GM23338 (cell line): ENCODE measurements around the gene PCYT1A. TPM values are rescaled to one million over a fixed set of nuclear protein-coding genes. Genes with fewer than 3 reads are reported as not detected.
"Not testable (repeated sequence)": the region's sequence is repeated elsewhere in the genome, so short reads cannot be mapped to it uniquely, and the experiment has no call there.

Source experiments
- ATAC-seq: fragments of 200-7000 bp; cut with Tn5 transposase; 3 replicates; pipeline ENCODE4 v1.9.1; 2020
- DNase-seq: peaks from one replicate; pipeline ENCODE4 v3.0.0-alpha.2; 2015; ENCODE audit warnings: low spot score
- H2AFZ ChIP-seq: fragments of 200-600 bp; sonication (generic); 2 replicates; pipeline ENCODE4 v1.8.0; 2016; ENCODE audit warnings: antibody characterized with exemption, mild to moderate bottlenecking, moderate library complexity
- H3F3A ChIP-seq: fragments of 200-600 bp; sonication (generic); replicated peaks from 2 replicates; pipeline ENCODE4 v1.8.0; 2017; ENCODE audit warnings: antibody characterized with exemption, mixed run types, low read depth
- H3K27ac ChIP-seq: fragments of 200-600 bp; sonication (generic); 2 replicates; pipeline ENCODE4 v1.6.1; 2016; ENCODE audit warnings: low read depth
- H3K27me3 ChIP-seq: fragments of 200-600 bp; sonication (generic); 2 replicates; pipeline ENCODE4 v1.8.0; 2016; ENCODE audit warnings: mild to moderate bottlenecking, mixed run types, moderate library complexity; ENCODE audit not compliant: insufficient read depth
- H3K36me3 ChIP-seq: fragments of 200-600 bp; sonication (generic); 2 replicates; pipeline ENCODE4 v1.8.0; 2016; ENCODE audit warnings: mild to moderate bottlenecking; ENCODE audit not compliant: insufficient read depth
- H3K4me1 ChIP-seq: fragments of 200-600 bp; sonication (generic); 2 replicates; pipeline ENCODE4 v1.8.0; 2016; ENCODE audit warnings: mild to moderate bottlenecking, moderate library complexity; ENCODE audit not compliant: insufficient read depth
- H3K4me2 ChIP-seq: fragments of 200-600 bp; sonication (generic); 2 replicates; pipeline ENCODE4 v1.7.1; 2017; ENCODE audit warnings: mixed run types
- H3K4me3 ChIP-seq: fragments of 200-600 bp; sonication (generic); 2 replicates; pipeline ENCODE4 v1.6.1; 2016; ENCODE audit warnings: mixed run types
- H3K79me2 ChIP-seq: fragments of 200-600 bp; sonication (generic); replicated peaks from 2 replicates; pipeline ENCODE4 v1.8.0; 2017; ENCODE audit warnings: mild to moderate bottlenecking; ENCODE audit not compliant: insufficient read depth
- H3K9me2 ChIP-seq: fragments of 200-600 bp; sonication (generic); 2 replicates; pipeline ENCODE4 v1.8.0; 2017; ENCODE audit not compliant: insufficient read depth
- H4K20me1 ChIP-seq: fragments of 200-600 bp; sonication (generic); replicated peaks from 2 replicates; pipeline ENCODE4 v1.8.0; 2017; ENCODE audit warnings: mild to moderate bottlenecking; ENCODE audit not compliant: insufficient read depth
- H3K27ac Mint-ChIP-seq: 2 replicates; pipeline ENCODE4 v1.8.0; 2020; ENCODE audit warnings: inconsistent platforms, mild to moderate bottlenecking, moderate library complexity, mixed read lengths
- H3K27me3 Mint-ChIP-seq: 3 replicates; pipeline ENCODE4 v1.8.0; 2022; ENCODE audit warnings: low read depth, mild to moderate bottlenecking, moderate library complexity, mixed read lengths, inconsistent platforms; ENCODE audit not compliant: insufficient read depth, poor library complexity
- H3K36me3 Mint-ChIP-seq: 3 replicates; pipeline ENCODE4 v1.8.0; 2021; ENCODE audit warnings: low read depth, mild to moderate bottlenecking, inconsistent platforms, moderate library complexity, mixed read lengths
- H3K4me1 Mint-ChIP-seq: 3 replicates; pipeline ENCODE4 v1.8.0; 2020; ENCODE audit warnings: mild to moderate bottlenecking, inconsistent platforms, mixed read lengths
- H3K4me3 Mint-ChIP-seq: 3 replicates; pipeline ENCODE4 v1.8.0; 2021; ENCODE audit warnings: moderate library complexity, mild to moderate bottlenecking, inconsistent platforms, mixed read lengths
- H3K9me3 Mint-ChIP-seq: 3 replicates; pipeline ENCODE4 v1.8.0; 2020; ENCODE audit warnings: moderate library complexity, mild to moderate bottlenecking, inconsistent platforms, mixed read lengths
- CREB1 ChIP-seq: fragments of 250-450 bp; sonication (Bioruptor Pico); IDR thresholded peaks from 2 replicates; pipeline ENCODE4 v1.5.0; 2020; ENCODE audit warnings: low read depth, mild to moderate bottlenecking, moderate library complexity
- EZH2phosphoT487 ChIP-seq: fragments of 200-600 bp; sonication (generic); IDR thresholded peaks from one replicate; pipeline ENCODE4 v1.8.1; 2018; ENCODE audit warnings: antibody characterized with exemption; ENCODE audit not compliant: unreplicated experiment
- JUNB ChIP-seq: IDR thresholded peaks from one replicate; pipeline ENCODE4 v1.6.1; 2016; ENCODE audit warnings: antibody characterized with exemption; ENCODE audit not compliant: unreplicated experiment
- NANOG ChIP-seq: IDR thresholded peaks from 2 replicates; pipeline ENCODE4 v1.6.1; 2016; ENCODE audit warnings: antibody characterized with exemption, borderline replicate concordance
- POLR2AphosphoS5 ChIP-seq: IDR thresholded peaks from 2 replicates; pipeline ENCODE4 v1.6.1; 2016; ENCODE audit warnings: antibody characterized with exemption, low read depth
- REST ChIP-seq: IDR thresholded peaks from one replicate; pipeline ENCODE4 v1.6.1; 2018; ENCODE audit warnings: antibody characterized with exemption; ENCODE audit not compliant: unreplicated experiment
- ZNF114 ChIP-seq: fragments of 250-450 bp; sonication (Bioruptor Pico); IDR thresholded peaks from 2 replicates; pipeline ENCODE4 v1.5.0; 2020; ENCODE audit warnings: mild to moderate bottlenecking, moderate library complexity
- ZNF331 ChIP-seq: fragments of 250-450 bp; sonication (Bioruptor Pico); IDR thresholded peaks from 2 replicates; pipeline ENCODE4 v1.5.0; 2020; ENCODE audit warnings: low read depth, mild to moderate bottlenecking, moderate library complexity
- polyA plus RNA-seq: library from polyadenylated mRNA; unstranded; fragments of >200 nt; fragmentation: Nextera tagmentation; extraction: Ambion mirVana; gene quantifications from 2 replicates; pipeline ENCODE4 v1.2.1, GENCODE V29; 2016
- total RNA-seq: library from RNA; depleted of rRNA; stranded (reverse); fragments of >200 nt; shearing (Covaris generic); gene quantifications from 2 replicates; pipeline ENCODE4 v1.2.3, GENCODE V29; 2014
- TF ChIP-seq, protein P1 (sequence below): fragments of 250-450 bp; sonication (Bioruptor Pico); IDR thresholded peaks from 2 replicates; pipeline ENCODE4 v1.5.0; 2020; ENCODE audit warnings: mild to moderate bottlenecking, moderate library complexity
- TF ChIP-seq, protein P2 (sequence below): IDR thresholded peaks from 2 replicates; pipeline ENCODE4 v1.6.1; 2016; ENCODE audit warnings: antibody characterized with exemption

Gene PCYT1A
- total and polyA plus RNA-seq, 2 experiments from 2014 or later: 11.6 to 35.8 TPM

GRCh38 chr3:196251918-196252317 lies 35.6 kb downstream of the PCYT1A start (continued):
- TF ChIP-seq, protein P1, sequence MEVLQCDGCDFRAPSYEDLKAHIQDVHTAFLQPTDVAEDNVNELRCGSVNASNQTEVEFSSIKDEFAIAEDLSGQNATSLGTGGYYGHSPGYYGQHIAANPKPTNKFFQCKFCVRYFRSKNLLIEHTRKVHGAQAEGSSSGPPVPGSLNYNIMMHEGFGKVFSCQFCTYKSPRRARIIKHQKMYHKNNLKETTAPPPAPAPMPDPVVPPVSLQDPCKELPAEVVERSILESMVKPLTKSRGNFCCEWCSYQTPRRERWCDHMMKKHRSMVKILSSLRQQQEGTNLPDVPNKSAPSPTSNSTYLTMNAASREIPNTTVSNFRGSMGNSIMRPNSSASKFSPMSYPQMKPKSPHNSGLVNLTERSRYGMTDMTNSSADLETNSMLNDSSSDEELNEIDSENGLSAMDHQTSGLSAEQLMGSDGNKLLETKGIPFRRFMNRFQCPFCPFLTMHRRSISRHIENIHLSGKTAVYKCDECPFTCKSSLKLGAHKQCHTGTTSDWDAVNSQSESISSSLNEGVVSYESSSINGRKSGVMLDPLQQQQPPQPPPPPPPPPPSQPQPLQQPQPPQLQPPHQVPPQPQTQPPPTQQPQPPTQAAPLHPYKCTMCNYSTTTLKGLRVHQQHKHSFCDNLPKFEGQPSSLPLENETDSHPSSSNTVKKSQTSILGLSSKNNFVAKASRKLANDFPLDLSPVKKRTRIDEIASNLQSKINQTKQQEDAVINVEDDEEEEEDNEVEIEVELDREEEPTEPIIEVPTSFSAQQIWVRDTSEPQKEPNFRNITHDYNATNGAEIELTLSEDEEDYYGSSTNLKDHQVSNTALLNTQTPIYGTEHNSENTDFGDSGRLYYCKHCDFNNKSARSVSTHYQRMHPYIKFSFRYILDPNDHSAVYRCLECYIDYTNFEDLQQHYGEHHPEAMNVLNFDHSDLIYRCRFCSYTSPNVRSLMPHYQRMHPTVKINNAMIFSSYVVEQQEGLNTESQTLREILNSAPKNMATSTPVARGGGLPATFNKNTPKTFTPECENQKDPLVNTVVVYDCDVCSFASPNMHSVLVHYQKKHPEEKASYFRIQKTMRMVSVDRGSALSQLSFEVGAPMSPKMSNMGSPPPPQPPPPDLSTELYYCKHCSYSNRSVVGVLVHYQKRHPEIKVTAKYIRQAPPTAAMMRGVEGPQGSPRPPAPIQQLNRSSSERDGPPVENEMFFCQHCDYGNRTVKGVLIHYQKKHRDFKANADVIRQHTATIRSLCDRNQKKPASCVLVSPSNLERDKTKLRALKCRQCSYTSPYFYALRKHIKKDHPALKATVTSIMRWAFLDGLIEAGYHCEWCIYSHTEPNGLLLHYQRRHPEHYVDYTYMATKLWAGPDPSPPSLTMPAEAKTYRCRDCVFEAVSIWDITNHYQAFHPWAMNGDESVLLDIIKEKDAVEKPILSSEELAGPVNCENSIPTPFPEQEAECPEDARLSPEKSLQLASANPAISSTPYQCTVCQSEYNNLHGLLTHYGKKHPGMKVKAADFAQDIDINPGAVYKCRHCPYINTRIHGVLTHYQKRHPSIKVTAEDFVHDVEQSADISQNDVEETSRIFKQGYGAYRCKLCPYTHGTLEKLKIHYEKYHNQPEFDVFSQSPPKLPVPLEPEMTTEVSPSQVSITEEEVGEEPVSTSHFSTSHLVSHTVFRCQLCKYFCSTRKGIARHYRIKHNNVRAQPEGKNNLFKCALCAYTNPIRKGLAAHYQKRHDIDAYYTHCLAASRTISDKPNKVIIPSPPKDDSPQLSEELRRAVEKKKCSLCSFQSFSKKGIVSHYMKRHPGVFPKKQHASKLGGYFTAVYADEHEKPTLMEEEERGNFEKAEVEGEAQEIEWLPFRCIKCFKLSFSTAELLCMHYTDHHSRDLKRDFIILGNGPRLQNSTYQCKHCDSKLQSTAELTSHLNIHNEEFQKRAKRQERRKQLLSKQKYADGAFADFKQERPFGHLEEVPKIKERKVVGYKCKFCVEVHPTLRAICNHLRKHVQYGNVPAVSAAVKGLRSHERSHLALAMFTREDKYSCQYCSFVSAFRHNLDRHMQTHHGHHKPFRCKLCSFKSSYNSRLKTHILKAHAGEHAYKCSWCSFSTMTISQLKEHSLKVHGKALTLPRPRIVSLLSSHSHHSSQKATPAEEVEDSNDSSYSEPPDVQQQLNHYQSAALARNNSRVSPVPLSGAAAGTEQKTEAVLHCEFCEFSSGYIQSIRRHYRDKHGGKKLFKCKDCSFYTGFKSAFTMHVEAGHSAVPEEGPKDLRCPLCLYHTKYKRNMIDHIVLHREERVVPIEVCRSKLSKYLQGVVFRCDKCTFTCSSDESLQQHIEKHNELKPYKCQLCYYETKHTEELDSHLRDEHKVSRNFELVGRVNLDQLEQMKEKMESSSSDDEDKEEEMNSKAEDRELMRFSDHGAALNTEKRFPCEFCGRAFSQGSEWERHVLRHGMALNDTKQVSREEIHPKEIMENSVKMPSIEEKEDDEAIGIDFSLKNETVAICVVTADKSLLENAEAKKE: no peak
- no peak for TF ChIP-seq POLR2AphosphoS5
- no peak for TF ChIP-seq ZNF331 (CRISPR knock-in tag)
- no peak for TF ChIP-seq CREB1 (CRISPR knock-in tag)

- H3K79me2 ChIP-seq: no peaks in the 10 kb centered on the region
- Mint-ChIP-seq H3K4me1 (no peaks in the 10 kb centered on the region), H3K36me3 (peaks cover 45% of the 10 kb centered on the region), H3K9me3 (peaks cover 12% of the 10 kb centered on the region; the same call in 2 of the 3 replicates), H3K27ac (no peak overlapping the region), H3K27me3 (peaks cover 1% of the 10 kb centered on the region), H3K4me3 (no peak overlapping the region)
- no peak for ATAC-seq
- no peaks in the 10 kb centered on the region for H3K9me2 ChIP-seq
- H2AFZ ChIP-seq: no peak overlapping the region
- no peak overlapping the region for H3K27ac ChIP-seq
- no peak overlapping the region for H3K4me3 ChIP-seq
- TF ChIP-seq, protein P2, sequence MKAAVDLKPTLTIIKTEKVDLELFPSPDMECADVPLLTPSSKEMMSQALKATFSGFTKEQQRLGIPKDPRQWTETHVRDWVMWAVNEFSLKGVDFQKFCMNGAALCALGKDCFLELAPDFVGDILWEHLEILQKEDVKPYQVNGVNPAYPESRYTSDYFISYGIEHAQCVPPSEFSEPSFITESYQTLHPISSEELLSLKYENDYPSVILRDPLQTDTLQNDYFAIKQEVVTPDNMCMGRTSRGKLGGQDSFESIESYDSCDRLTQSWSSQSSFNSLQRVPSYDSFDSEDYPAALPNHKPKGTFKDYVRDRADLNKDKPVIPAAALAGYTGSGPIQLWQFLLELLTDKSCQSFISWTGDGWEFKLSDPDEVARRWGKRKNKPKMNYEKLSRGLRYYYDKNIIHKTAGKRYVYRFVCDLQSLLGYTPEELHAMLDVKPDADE: no peak
- TF ChIP-seq ZNF331 (CRISPR knock-in tag) (no peak), JUNB (no peak), ZNF114 (no peak), EZH2phosphoT487 (no peak), NANOG (no peak), REST (no peak), POLR2AphosphoS5 (no peak)
- peaks cover 4% of the 10 kb centered on the region; the same call in 1 of the 2 replicates for H4K20me1 ChIP-seq
- no peaks in the 10 kb centered on the region for H3K4me1 ChIP-seq
- H3F3A ChIP-seq: 0 out of 2 replicates have a peak, but pooled peaks cover 2% of the 10 kb centered on the region
- H3K27me3 ChIP-seq: no peaks in the 10 kb centered on the region
- H3K4me2 ChIP-seq: no peak overlapping the region
- DNase-seq: no peak
- H3K36me3 ChIP-seq: no peaks in the 10 kb centered on the region
Measured at GRCh38 chr3:196246612-196247308, 40.8 kb downstream of the PCYT1A start.

GRCh38 chr3:196244166-196244565 lies 43.4 kb downstream of the PCYT1A start:
- H3K27ac ChIP-seq, H3K27ac Mint-ChIP-seq, H3K4me3 ChIP-seq, H3K4me3 Mint-ChIP-seq, ATAC-seq, H3K4me1 ChIP-seq, H3K4me2 ChIP-seq, H3K27me3 ChIP-seq, H2AFZ ChIP-seq, H4K20me1 ChIP-seq, H3K4me1 Mint-ChIP-seq, H3K79me2 ChIP-seq, DNase-seq, H3K36me3 ChIP-seq, H3F3A ChIP-seq, H3K27me3 Mint-ChIP-seq, H3K9me2 ChIP-seq: not testable (repeated sequence)
- peaks cover 54% of the 10 kb centered on the region for H3K36me3 Mint-ChIP-seq
- peaks cover 12% of the 10 kb centered on the region; the same call in 2 of the 3 replicates for H3K9me3 Mint-ChIP-seq
